H1 (cell line): ENCODE data around the gene GRID1. TPM values are rescaled to one million over a fixed set of nuclear protein-coding genes. Genes with fewer than 3 reads are reported as not detected.

Experiments
- EGR1 ChIP-seq: IDR thresholded peaks from 2 replicates; pipeline ENCODE4 v1.6.1; 2011; ENCODE audit warnings: low read depth, low read length, borderline replicate concordance
- EP300 ChIP-seq, 2 experiments: IDR thresholded peaks; 1 replicate in 1 of 2; 2 replicates in 1 of 2; pipeline ENCODE4 v1.6.1; 2011 to 2012; ENCODE audit warnings: low read depth in 2 of 2, low read length in 2 of 2, mild to moderate bottlenecking in 2 of 2, borderline replicate concordance in 1 of 2, inconsistent platforms in 1 of 2, moderate library complexity in 1 of 2
- RAD21 ChIP-seq, 2 experiments: IDR thresholded peaks in 1 of 2; conservative IDR thresholded peaks in 1 of 2; 2 replicates each; pipeline ENCODE4 v1.6.1; 2011; ENCODE audit warnings: low read depth in 2 of 2, low read length in 2 of 2, improper control_type of control experiment in 1 of 2, inconsistent platforms in 1 of 2, mild to moderate bottlenecking in 1 of 2, moderate library complexity in 1 of 2
- polyA plus RNA-seq, 7 experiments: library from polyadenylated mRNA; depleted of rRNA in 3 of 7; stranded (reverse) in 5 of 7; unstranded in 2 of 7; fragments of >200 nt in 5 of 7; fragments of 200-250 nt in 2 of 7; gene quantifications; 1 replicate in 5 of 7; 2 replicates in 1 of 7; 4 replicates in 1 of 7; pipeline versions ENCODE4 v1.2.1 to v1.2.3, GENCODE V29; 2011 to 2013; ENCODE audit warnings: missing spikeins in 2 of 7, mixed read lengths in 2 of 7
- total RNA-seq: library from RNA; stranded (reverse); fragmentation: NEBNext Ultra II Directional; extraction: Animal tissue kit (Norgen Biotek cat#: 25700); gene quantifications from 2 replicates; pipeline ENCODE4 v1.2.1, GENCODE V29; 2021
- TF ChIP-seq, protein P1 (sequence below), 3 experiments: IDR thresholded peaks; 1 replicate in 2 of 3; 2 replicates in 1 of 3; pipeline versions ENCODE4 v1.5.1 to v1.6.1; 2011; ENCODE audit warnings: low read length in 3 of 3, mild to moderate bottlenecking in 3 of 3, inconsistent platforms in 2 of 3, low read depth in 1 of 3, moderate library complexity in 1 of 3; ENCODE audit not compliant: insufficient read depth in 1 of 3; ENCODE audit errors: control extremely low read depth in 1 of 3

The GRID1 gene
- total and polyA plus RNA-seq, 2 of the 8 experiments (the other 6 are each of a cell fraction or from before 2014, with no cell fraction given), result 0.22 to 0.30 TPM

DNA sequence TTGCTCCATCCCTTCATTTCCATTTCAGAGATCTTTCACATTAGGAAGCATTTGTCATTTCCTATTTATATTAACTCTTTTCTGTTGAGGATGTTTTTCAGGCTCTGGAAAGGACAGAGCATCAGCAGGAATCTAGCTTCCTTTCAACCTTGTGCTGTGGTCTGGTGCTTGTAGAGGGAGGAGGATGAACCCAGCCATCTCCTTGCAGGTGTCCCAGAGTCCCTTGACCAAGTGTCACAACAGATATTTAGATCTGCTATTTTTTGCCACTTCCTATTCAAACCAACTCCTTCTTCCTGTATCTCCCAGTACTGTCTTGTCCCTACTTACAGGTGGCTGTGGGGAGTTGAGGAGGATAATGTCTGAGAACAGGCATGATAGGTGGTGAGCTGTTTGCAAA lies 742.8 kb downstream of the GRID1 start (continued):
- TF ChIP-seq RAD21 (IDR thresholded peaks at IDR 0.05 in 1 of 2, conservative IDR thresholded peaks at IDR 0.05 in 1 of 2; ENCODE audit: low read depth in 2 of 2, low read length in 2 of 2) (no peak), EGR1 (no peak), EP300 (IDR thresholded peaks at IDR 0.05; ENCODE audit: borderline replicate concordance in 1 of 2, low read depth in 2 of 2, low read length in 2 of 2) (no peak)
- TF ChIP-seq, protein P1, sequence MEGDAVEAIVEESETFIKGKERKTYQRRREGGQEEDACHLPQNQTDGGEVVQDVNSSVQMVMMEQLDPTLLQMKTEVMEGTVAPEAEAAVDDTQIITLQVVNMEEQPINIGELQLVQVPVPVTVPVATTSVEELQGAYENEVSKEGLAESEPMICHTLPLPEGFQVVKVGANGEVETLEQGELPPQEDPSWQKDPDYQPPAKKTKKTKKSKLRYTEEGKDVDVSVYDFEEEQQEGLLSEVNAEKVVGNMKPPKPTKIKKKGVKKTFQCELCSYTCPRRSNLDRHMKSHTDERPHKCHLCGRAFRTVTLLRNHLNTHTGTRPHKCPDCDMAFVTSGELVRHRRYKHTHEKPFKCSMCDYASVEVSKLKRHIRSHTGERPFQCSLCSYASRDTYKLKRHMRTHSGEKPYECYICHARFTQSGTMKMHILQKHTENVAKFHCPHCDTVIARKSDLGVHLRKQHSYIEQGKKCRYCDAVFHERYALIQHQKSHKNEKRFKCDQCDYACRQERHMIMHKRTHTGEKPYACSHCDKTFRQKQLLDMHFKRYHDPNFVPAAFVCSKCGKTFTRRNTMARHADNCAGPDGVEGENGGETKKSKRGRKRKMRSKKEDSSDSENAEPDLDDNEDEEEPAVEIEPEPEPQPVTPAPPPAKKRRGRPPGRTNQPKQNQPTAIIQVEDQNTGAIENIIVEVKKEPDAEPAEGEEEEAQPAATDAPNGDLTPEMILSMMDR (IDR thresholded peaks at IDR 0.05; ENCODE audit: control extremely low read depth in 1 of 3, insufficient read depth in 1 of 3, low read depth in 1 of 3, low read length in 3 of 3), result no peak
